H1 (cell line): ENCODE measurements around the gene BCL2L1. TPM values are rescaled to one million over a fixed set of nuclear protein-coding genes. Genes with fewer than 3 reads are reported as not detected.

Source experiments
- CHD7 ChIP-seq: fragments of 300-600 bp; sonication (generic); IDR thresholded peaks from 2 replicates; pipeline ENCODE4 v1.7.1; 2012; ENCODE audit warnings: low read length, moderate library complexity, mild to moderate bottlenecking, inconsistent platforms; ENCODE audit not compliant: insufficient replicate concordance
- EP300 ChIP-seq, 2 experiments: IDR thresholded peaks; 1 replicate in 1 of 2; 2 replicates in 1 of 2; pipeline ENCODE4 v1.6.1; 2011 to 2012; ENCODE audit warnings: low read depth in 2 of 2, low read length in 2 of 2, mild to moderate bottlenecking in 2 of 2, borderline replicate concordance in 1 of 2, inconsistent platforms in 1 of 2, moderate library complexity in 1 of 2
- KDM1A ChIP-seq: fragments of 200-600, 300-600 bp; sonication (generic); IDR thresholded peaks from 2 replicates; pipeline ENCODE4 v1.7.1; 2016; ENCODE audit warnings: mild to moderate bottlenecking, low read length, borderline replicate concordance
- KDM4A ChIP-seq: IDR thresholded peaks from one replicate; pipeline ENCODE4 v1.7.1; 2012; ENCODE audit warnings: low read depth, mild to moderate bottlenecking, moderate library complexity, low read length, inconsistent platforms; ENCODE audit not compliant: severe bottlenecking
- RXRA ChIP-seq: IDR thresholded peaks from 2 replicates; pipeline ENCODE4 v1.6.1; 2011; ENCODE audit warnings: low read depth, mild to moderate bottlenecking, low read length, moderate library complexity; ENCODE audit not compliant: insufficient read depth
- TCF12 ChIP-seq: IDR thresholded peaks from 2 replicates; pipeline ENCODE4 v1.6.1; 2011; ENCODE audit warnings: low read depth, mild to moderate bottlenecking, low read length
- TEAD4 ChIP-seq: IDR thresholded peaks from 2 replicates; pipeline ENCODE4 v1.6.1; 2012; ENCODE audit warnings: low read depth, low read length, inconsistent platforms, mixed read lengths
- USF2 ChIP-seq: IDR thresholded peaks from 2 replicates; pipeline ENCODE4 v1.6.1; 2011; ENCODE audit warnings: low read length, improper control_type of control experiment
- ZNF274 ChIP-seq: IDR thresholded peaks from 2 replicates; pipeline ENCODE4 v1.7.0; 2012; ENCODE audit warnings: low read length, borderline replicate concordance; ENCODE audit errors: extremely low read depth
- polyA plus RNA-seq, 7 experiments: library from polyadenylated mRNA; depleted of rRNA in 3 of 7; stranded (reverse) in 5 of 7; unstranded in 2 of 7; fragments of >200 nt in 5 of 7; fragments of 200-250 nt in 2 of 7; gene quantifications; 1 replicate in 5 of 7; 2 replicates in 1 of 7; 4 replicates in 1 of 7; pipeline versions ENCODE4 v1.2.1 to v1.2.3, GENCODE V29; 2011 to 2013; ENCODE audit warnings: missing spikeins in 2 of 7, mixed read lengths in 2 of 7
- total RNA-seq: library from RNA; stranded (reverse); fragmentation: NEBNext Ultra II Directional; extraction: Animal tissue kit (Norgen Biotek cat#: 25700); gene quantifications from 2 replicates; pipeline ENCODE4 v1.2.1, GENCODE V29; 2021

BCL2L1 gene
- total and polyA plus RNA-seq, 2 of the 8 experiments (the other 6 are each of a cell fraction or from before 2014, with no cell fraction given): 64.9 to 66.1 TPM

- TF ChIP-seq CHD7 (no peak), ZNF274 (no peak), EP300 (IDR thresholded peaks at IDR 0.05; ENCODE audit: borderline replicate concordance in 1 of 2, low read depth in 2 of 2, low read length in 2 of 2) (no peak), TCF12 (no peak), TEAD4 (no peak), KDM1A (no peak), RXRA (no peak), KDM4A (peak; percentile 97), USF2 (no peak)
Measured at GRCh38 chr20:31723319-31724078, 831 bp upstream of the BCL2L1 start (continued).
